ENCODE results near the gene IGFL2.
"Not testable (repeated sequence)": the region's sequence is repeated elsewhere in the genome, so short reads cannot be mapped to it uniquely, and the experiment has no call there.

The IGFL2 gene

GRCh38 chr19:46147791-46148288 lies at the start of gene IGFL2:
Gene IGFL2, plus strand, starts transcription at chr19:46148238. Its CDS starts 41 bp downstream, at chr19:46148279.
- Histone ChIP-seq H3K9me3 (no peaks in the 10 kb centered on the region), H3K27me3 (no peaks in the 10 kb centered on the region), H3K4me3 (no peak within 1 kb of the TSS), H3K27ac (no peak within 1 kb of the TSS), H3K36me3 (no peaks in the 10 kb centered on the region), H3K4me1 (no peaks in the 10 kb centered on the region)
- TF ChIP-seq CTCF (IDR thresholded peaks at IDR 0.05): no peak
- intact Hi-C loops (cut with DNase I; ENCODE audit: low total_unique reads): no loop called here
- no peak for DNase-seq

GRCh38 chr19:46100344-46100743 lies 47.7 kb upstream of the IGFL2 start:
- no peak overlapping the region for H3K27ac ChIP-seq
- H3K36me3 ChIP-seq: no peaks in the 10 kb centered on the region
- TF ChIP-seq CTCF (IDR thresholded peaks at IDR 0.05): no peak
- peaks cover 0 to 25% (median 18%) of the 10 kb centered on the region in 3 donors for H3K9me3 ChIP-seq
- peaks cover 0 to 24% of the 10 kb centered on the region in 2 donors for H3K27me3 ChIP-seq
- H3K4me3 ChIP-seq: no peak overlapping the region
- H3K4me1 ChIP-seq: no peaks in the 10 kb centered on the region
- intact Hi-C loops (cut with DNase I; ENCODE audit: low total_unique reads): no loop called here
- DNase-seq: no peak

- peaks cover 0 to 25% (median 18%) of the 10 kb centered on the region in 3 donors for H3K9me3 ChIP-seq
- H3K27me3 ChIP-seq: peaks cover 0 to 27% of the 10 kb centered on the region in 2 donors
- no peak for TF ChIP-seq CTCF (IDR thresholded peaks at IDR 0.05)
- no peaks in the 10 kb centered on the region for H3K4me1 ChIP-seq
- intact Hi-C loops (cut with DNase I; ENCODE audit: low total_unique reads): no loop called here
- H3K27ac ChIP-seq: no peak overlapping the region
- H3K4me3 ChIP-seq: no peak overlapping the region
- DNase-seq: no peak
- H3K36me3 ChIP-seq: no peaks in the 10 kb centered on the region
These were observed 46.7 kb upstream of the IGFL2 start for GRCh38 chr19:46101293-46101692.

- peaks cover 0 to 18% (median 14%) of the 10 kb centered on the region in 3 donors for H3K9me3 ChIP-seq
- H3K36me3 ChIP-seq; H3K27ac ChIP-seq; intact Hi-C loops (cut with DNase I; ENCODE audit: low total_unique reads); H3K4me1 ChIP-seq; H3K4me3 ChIP-seq; DNase-seq: not testable (repeated sequence)
- peaks cover 0 to 27% of the 10 kb centered on the region in 2 donors for H3K27me3 ChIP-seq
These were observed 45.7 kb upstream of the IGFL2 start for GRCh38 chr19:46102333-46102732.

GRCh38 chr19:46107371-46107770 lies 40.7 kb upstream of the IGFL2 start:
- DNase-seq: no peak
- Histone ChIP-seq H3K27ac (no peak overlapping the region), H3K4me3 (no peak overlapping the region), H3K4me1 (no peaks in the 10 kb centered on the region), H3K9me3 (peaks cover 0 to 8% (median 5%) of the 10 kb centered on the region in 3 donors), H3K36me3 (no peaks in the 10 kb centered on the region), H3K27me3 (peaks cover 0 to 8% of the 10 kb centered on the region in 2 donors)
- no peak for TF ChIP-seq CTCF (IDR thresholded peaks at IDR 0.05)
- intact Hi-C loops (cut with DNase I; ENCODE audit: low total_unique reads): no loop called here

GRCh38 chr19:46109876-46110275 lies 38.2 kb upstream of the IGFL2 start:
- intact Hi-C loops (cut with DNase I; ENCODE audit: low total_unique reads): no loop called here
- no peak overlapping the region for H3K4me3 ChIP-seq
- H3K9me3 ChIP-seq: peaks cover 0 to 4% (median 3%) of the 10 kb centered on the region in 3 donors
- TF ChIP-seq CTCF (IDR thresholded peaks at IDR 0.05): no peak
- DNase-seq: no peak
- no peak overlapping the region for H3K27ac ChIP-seq
- H3K4me1 ChIP-seq: no peaks in the 10 kb centered on the region
- H3K27me3 ChIP-seq: peaks cover 0 to 5% of the 10 kb centered on the region in 2 donors
- H3K36me3 ChIP-seq: no peaks in the 10 kb centered on the region

All from tibial artery (tissue), 4 donors.